Frontal cortex (tissue), 4 donors: Measurements from ENCODE around the gene CTDNEP1. TPM values are rescaled to one million over a fixed set of nuclear protein-coding genes. Genes with fewer than 3 reads are reported as not detected.

Source experiments
- DNase-seq, 2 donors: peaks; one replicate each; pipeline ENCODE4 v3.0.0; 2012; ENCODE audit warnings: low spot score in 2 of 2
- FAIRE-seq: peaks from 2 replicates; lab custom pipeline; 2012; peaks lifted over from hg19 to GRCh38; lab: Jason Lieb, UNC
- small RNA-seq: library from RNA; depleted of rRNA; stranded (forward); fragments of <200 nt; gene quantifications from one replicate; pipeline ENCODE3, GENCODE V24; 2014
- total RNA-seq: library from RNA; depleted of rRNA; stranded (reverse); fragments of >200 nt; gene quantifications from one replicate; pipeline ENCODE4 v1.2.3, GENCODE V29; 2014
- donor health status: control.
- donor health status: control.
- donor health status: control.

Gene CTDNEP1
- total RNA-seq, 1 donor from 2014 or later, result 18.8 TPM

GRCh38 chr17:7203391-7203790 lies 48.1 kb downstream of the CTDNEP1 start:
- FAIRE-seq, result no peak
- no peak for DNase-seq

DNA sequence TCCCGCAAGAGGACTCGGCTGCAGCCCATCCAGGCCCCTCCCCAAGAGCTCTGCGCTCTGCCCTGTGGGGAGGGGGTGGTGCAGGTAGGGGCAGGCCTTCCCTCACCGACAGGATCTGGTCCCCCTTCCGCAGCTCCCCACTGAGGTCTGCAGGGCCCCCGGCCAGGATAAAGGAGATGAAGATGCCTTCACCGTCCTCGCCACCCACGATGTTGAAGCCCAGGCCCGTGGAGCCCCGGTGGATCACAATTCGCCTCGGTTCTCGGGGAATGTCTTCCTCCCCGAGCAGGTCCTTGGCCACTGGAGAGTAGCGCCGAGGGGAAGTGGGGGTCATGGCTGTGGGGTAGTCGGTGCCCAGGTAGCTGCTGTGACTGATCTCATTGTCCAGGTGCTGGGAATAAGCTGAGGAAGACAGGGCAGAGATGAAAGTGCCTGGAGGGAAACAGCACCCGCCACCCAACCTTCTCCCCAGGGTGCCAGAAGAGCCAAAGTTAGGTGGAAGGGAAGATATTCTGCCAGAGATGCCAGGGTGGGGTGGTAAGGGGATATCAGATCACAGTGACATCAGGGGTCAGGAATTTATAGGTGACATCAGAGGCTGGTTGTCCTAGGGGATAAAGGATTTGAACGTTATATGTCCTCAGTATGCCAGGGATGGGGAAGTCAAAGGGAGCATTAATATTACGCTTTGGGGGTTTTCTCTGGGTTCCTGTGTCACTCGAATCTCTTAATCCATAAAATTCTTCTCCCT lies 54.7 kb downstream of the CTDNEP1 start:
- FAIRE-seq (no peak), DNase-seq (no peak)

DNA sequence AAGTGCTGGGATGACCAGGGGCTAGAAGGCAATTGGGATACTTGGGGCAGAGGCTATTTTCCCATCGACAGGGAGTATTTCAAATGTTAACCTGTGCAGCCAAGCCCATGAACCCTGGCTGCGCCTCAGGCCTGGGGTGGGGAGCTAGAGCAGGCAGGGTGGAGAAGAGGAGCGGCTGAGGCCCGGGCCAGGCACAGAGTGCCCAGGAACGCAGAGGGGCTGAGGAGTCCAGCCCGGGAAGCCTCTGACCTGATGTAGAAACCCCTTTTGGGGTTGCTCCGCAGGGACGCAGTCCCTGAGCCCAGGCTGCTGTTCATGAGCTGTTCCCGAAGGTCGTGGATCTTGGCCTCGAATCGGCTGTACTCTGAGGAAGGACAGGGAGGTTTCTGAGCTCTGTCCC lies 55.6 kb downstream of the CTDNEP1 start:
- FAIRE-seq, result no peak
- no peak for DNase-seq

Small RNAs within 50 kb of the gene (small RNA-seq; reads per million reads assigned to genes)
- gene MIR324 (7.2 reads per million, percentile 94 among the genes with 10 or more reads in this experiment), gene RF00019 (not detected)

Other genes starting within 250 kb of the CTDNEP1 start
- 13.5 TPM for gene RNASEK, start 239.1 kb downstream of the CTDNEP1 start, total RNA-seq
- 2.0 TPM for gene BCL6B, start 228.7 kb downstream of the CTDNEP1 start, total RNA-seq
- gene SLC16A13, start 215.7 kb downstream of the CTDNEP1 start, total RNA-seq, result 0.82 TPM
- gene SLC16A11, start 207.6 kb downstream of the CTDNEP1 start, total RNA-seq, result not detected
- gene CLEC10A, start 171.5 kb downstream of the CTDNEP1 start, total RNA-seq, result not detected
- gene ASGR2, start 136.9 kb downstream of the CTDNEP1 start, total RNA-seq, result not detected
- 18.8 TPM for gene ASGR1, start 72.4 kb downstream of the CTDNEP1 start, total RNA-seq
- 111 TPM for gene DLG4, start 31.9 kb downstream of the CTDNEP1 start, total RNA-seq
- 65.6 TPM for gene ACADVL, start 31.8 kb downstream of the CTDNEP1 start, total RNA-seq
- 53.4 TPM for gene DVL2, start 17.2 kb downstream of the CTDNEP1 start, total RNA-seq
- gene PHF23, start 12.3 kb downstream of the CTDNEP1 start, total RNA-seq, result 34.6 TPM
- gene GABARAP, start 9.3 kb downstream of the CTDNEP1 start, total RNA-seq, result 108 TPM
- 26.9 TPM for gene ELP5, start 481 bp upstream of the CTDNEP1 start, total RNA-seq
- 0.82 TPM for gene CLDN7, start 10.7 kb upstream of the CTDNEP1 start, total RNA-seq
- gene SLC2A4, start 30.0 kb upstream of the CTDNEP1 start, total RNA-seq, result under 0.01 TPM
- gene YBX2, start 42.9 kb upstream of the CTDNEP1 start, total RNA-seq, result 1.2 TPM
- 208 TPM for gene EIF5A, start 55.9 kb upstream of the CTDNEP1 start, total RNA-seq
- 35.5 TPM for gene GPS2, start 63.6 kb upstream of the CTDNEP1 start, total RNA-seq
- gene NEURL4, start 77.6 kb upstream of the CTDNEP1 start, total RNA-seq, result 44.8 TPM
- 0.41 TPM for gene ACAP1, start 84.8 kb upstream of the CTDNEP1 start, total RNA-seq
- 3.3 TPM for gene KCTD11, start 100.4 kb upstream of the CTDNEP1 start, total RNA-seq
- not detected for gene TMEM95, start 103.4 kb upstream of the CTDNEP1 start, total RNA-seq
- gene TNK1, start 129.4 kb upstream of the CTDNEP1 start, total RNA-seq, result 0.82 TPM
- gene PLSCR3, start 142.8 kb upstream of the CTDNEP1 start, total RNA-seq, result 10.6 TPM
- 80.3 TPM for gene TMEM256, start 152.4 kb upstream of the CTDNEP1 start, total RNA-seq
- gene NLGN2, start 156.1 kb upstream of the CTDNEP1 start, total RNA-seq, result 8.2 TPM
- gene SPEM1, start 168.6 kb upstream of the CTDNEP1 start, total RNA-seq, result not detected
- gene SPEM2, start 173.9 kb upstream of the CTDNEP1 start, total RNA-seq, result not detected
- not detected for gene SPEM3, start 177.1 kb upstream of the CTDNEP1 start, total RNA-seq
- 2.0 TPM for gene TMEM102, start 183.7 kb upstream of the CTDNEP1 start, total RNA-seq
- gene FGF11, start 187.8 kb upstream of the CTDNEP1 start, total RNA-seq, result 5.3 TPM
- gene CHRNB1, start 193.3 kb upstream of the CTDNEP1 start, total RNA-seq, result 16.7 TPM
- 11.8 TPM for gene ZBTB4, start 227.9 kb upstream of the CTDNEP1 start, total RNA-seq
- not detected for gene SLC35G6, start 229.7 kb upstream of the CTDNEP1 start, total RNA-seq
- 33.0 TPM for gene POLR2A, start 232.6 kb upstream of the CTDNEP1 start, total RNA-seq